GM19238 (cell line): ENCODE results near the gene CSTPP1.
A peak's percentile ranks its signal among the peaks of the same experiment; 100 is the strongest.
"Not testable (repeated sequence)": the region's sequence is repeated elsewhere in the genome, so short reads cannot be mapped to it uniquely, and the experiment has no call there.

ENCODE experiments used
- DNase-seq: peaks from one replicate; pipeline ENCODE4 v3.0.0; 2011; ENCODE audit warnings: low spot score; ENCODE audit not compliant: insufficient read length

CSTPP1 gene

DNA sequence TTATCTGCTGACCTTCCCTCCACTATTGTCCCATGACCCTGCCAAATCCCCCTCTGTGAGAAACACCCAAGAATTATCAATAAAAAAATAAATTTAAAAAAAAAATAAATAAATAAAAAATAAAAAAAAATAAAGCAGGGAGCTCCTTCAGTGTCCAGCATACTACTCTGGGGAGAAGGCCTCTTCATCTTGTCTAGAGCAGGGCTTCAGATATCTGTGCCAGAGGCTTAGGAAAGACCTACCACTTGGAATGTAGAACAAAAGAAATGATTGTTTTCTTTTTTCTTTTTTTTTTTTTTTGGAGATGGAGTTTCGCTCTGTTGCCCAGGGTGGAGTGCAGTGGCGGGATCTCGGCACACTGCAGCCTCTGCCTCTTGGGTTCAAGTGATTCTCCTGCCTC lies 161.7 kb downstream of the CSTPP1 start:
- not testable (repeated sequence) for DNase-seq

GRCh38 chr11:47099214-47099917 lies 162.8 kb downstream of the CSTPP1 start:
- no peak for DNase-seq

GRCh38 chr11:47099918-47100315 lies 163.4 kb downstream of the CSTPP1 start:
- no peak for DNase-seq

DNA sequence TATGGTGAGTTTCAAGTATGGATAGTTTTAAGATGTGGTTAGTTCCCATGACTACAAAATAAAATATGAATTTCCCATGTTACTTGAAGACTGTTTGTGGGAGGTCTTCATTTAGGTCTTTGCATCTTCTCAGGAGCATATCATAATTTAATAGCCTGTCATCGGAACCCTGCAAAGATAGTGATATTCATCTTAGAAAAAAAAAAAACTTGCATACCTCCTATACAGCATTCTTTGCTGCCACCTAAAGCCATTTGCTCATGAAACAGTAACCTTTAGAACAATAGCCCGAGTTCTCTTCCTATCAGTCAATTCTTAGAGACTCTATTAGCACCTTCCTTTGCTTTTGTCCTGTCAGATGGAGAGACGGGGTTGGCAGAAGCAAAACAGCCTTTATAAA lies 164.8 kb downstream of the CSTPP1 start:
- no peak for DNase-seq

DNA sequence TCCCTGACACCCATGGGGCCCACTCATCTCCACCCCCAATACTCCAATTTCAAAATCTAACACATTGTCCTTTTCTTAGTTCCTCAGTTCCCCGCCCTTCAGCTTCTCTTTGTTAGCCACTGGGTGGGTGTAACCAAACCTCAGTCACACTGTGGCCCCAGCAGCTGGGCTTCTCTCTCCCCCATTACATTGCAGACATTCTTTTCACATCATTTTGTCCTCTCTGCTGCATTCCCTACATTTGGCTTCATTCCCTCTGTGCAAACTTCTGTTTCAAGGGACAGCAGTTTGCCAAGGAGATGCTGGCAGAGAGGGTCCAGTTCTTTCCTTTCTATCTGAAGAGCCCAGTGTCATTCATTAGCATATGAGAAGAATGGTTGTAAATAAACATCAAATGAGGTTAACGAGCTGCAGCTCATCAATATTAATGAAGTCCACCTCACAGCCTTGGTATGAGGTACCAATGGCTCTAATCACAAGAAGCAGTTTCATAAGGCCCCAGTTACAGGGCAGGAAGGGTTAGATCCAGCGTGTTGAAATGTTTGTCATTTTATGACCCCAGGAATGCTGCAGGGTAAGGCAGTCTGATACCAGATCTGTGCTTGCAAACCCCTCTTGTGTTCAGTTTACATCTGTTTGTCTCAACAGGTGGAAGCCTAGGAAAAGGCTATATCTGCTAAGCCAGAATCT lies 167.8 kb downstream of the CSTPP1 start:
- no peak for DNase-seq

DNA sequence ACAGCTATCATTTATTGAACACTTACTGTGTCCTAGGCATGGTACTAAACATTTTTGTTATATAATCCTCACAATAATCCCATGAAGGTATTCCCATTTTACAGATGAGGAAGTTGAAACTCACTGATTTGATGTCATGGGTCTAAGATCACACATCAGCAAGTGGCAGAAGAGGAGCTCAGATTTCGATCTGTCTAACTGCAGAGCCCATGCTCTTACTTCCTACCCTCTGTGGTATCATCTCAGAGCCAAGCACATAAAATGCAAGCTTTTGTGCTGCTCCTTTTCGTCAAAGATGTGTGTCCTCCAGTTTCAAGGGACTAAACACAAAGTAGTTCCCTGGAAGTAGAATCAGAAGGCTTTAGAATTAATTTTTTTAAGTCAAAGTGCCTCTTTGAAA lies 169.0 kb downstream of the CSTPP1 start:
- no peak for DNase-seq

DNA sequence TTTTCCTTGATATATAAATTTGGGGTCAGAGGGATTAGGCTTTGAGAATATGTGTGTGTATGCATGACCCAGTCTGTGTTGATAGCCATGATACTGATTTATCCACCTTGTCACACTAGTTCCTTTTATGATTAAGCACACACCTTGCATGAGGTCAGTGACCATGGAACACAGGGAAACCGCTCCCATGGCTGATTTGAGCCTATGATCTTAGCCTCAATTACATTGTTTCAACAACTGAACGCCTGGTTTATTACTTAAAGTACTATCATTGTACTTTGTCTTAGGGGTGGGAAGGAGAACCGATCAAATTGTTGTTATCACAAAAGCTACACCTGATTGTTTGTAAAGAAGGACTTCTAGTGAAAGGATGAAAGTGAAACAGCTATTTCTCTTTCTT lies 169.4 kb downstream of the CSTPP1 start:
- no peak for DNase-seq

- no peak for DNase-seq
These were observed 170.3 kb downstream of the CSTPP1 start for GRCh38 chr11:47106798-47107411.

- no peak for DNase-seq
These were observed 171.2 kb downstream of the CSTPP1 start for GRCh38 chr11:47107744-47108143.

DNA sequence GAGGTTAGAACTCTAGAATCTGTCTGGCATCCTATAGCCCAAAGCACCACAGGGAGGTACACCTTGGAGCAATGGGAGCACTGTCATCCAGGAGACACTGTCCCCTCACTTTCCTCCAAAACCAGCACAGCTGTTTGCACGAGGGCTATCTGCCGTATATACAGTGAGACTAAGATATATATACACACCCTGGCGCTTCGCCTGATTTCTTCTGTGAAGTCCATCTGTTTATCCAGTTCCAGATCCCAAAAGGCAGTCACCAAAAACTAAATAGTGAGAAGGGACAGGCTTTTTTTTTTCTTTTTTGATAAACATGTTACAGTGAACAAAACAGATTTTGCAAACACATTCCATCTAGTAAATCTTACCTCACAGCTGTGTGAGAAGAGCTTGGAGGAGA lies 171.7 kb downstream of the CSTPP1 start:
- DNase-seq: no peak

GRCh38 chr11:47109051-47109726 lies 172.6 kb downstream of the CSTPP1 start:
- no peak for DNase-seq

- DNase-seq: no peak
These were observed 173.2 kb downstream of the CSTPP1 start for GRCh38 chr11:47109727-47110246.

- peak; percentile 39 for DNase-seq
These were observed 174.8 kb downstream of the CSTPP1 start for GRCh38 chr11:47111318-47111804.

GRCh38 chr11:47112941-47113340 lies 176.4 kb downstream of the CSTPP1 start:
- DNase-seq: not testable (repeated sequence)

GRCh38 chr11:47118958-47119688 lies 182.6 kb downstream of the CSTPP1 start:
- not testable (repeated sequence) for DNase-seq

DNA sequence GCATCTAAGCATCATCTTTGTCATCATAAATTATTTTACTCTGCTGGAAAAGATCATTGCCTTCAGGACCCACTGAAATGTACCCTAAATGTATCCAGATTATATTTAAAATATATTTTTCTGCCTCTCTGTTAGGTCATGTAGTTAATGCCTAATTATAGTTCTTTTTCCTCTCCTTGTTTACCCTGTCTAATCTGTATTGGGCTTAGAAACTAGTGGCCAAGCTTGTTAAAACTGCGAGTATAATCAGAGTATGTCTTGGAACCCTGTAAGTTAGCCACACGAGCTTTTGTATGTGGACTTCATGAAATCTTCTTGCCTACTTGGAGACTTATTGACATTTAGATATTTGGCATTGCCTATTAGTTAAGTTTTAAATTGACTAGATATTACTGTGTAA lies 184.5 kb downstream of the CSTPP1 start:
- no peak for DNase-seq

GRCh38 chr11:47121731-47122130 lies 185.2 kb downstream of the CSTPP1 start:
- DNase-seq: no peak

GRCh38 chr11:47123094-47123493 lies 186.5 kb downstream of the CSTPP1 start:
- no peak for DNase-seq

GRCh38 chr11:47124675-47125074 lies 188.1 kb downstream of the CSTPP1 start:
- no peak for DNase-seq

- DNase-seq: no peak
These were observed 188.5 kb downstream of the CSTPP1 start for GRCh38 chr11:47125083-47125482.

- no peak for DNase-seq
These were observed 190.7 kb downstream of the CSTPP1 start for GRCh38 chr11:47127213-47127612.
